LHCN-M2 (cell line): ENCODE results near the gene GAL3ST2. TPM values are rescaled to one million over a fixed set of nuclear protein-coding genes. Genes with fewer than 3 reads are reported as not detected.
"Not testable (repeated sequence)": the region's sequence is repeated elsewhere in the genome, so short reads cannot be mapped to it uniquely, and the experiment has no call there.

Experiments
- DNase-seq: peaks from one replicate; pipeline ENCODE4 v3.0.0-alpha.2; 2012; ENCODE audit warnings: low read depth
- total RNA-seq: library from RNA; depleted of rRNA; stranded (reverse); fragments of >200 nt; gene quantifications from 2 replicates; pipeline ENCODE4 v1.2.3, GENCODE V29; 2014

The GAL3ST2 gene
- total RNA-seq, 1 experiment from 2014 or later = not detected

GRCh38 chr2:241768251-241768711 is 8.3 kb upstream of the GAL3ST2 start:
- no peak for DNase-seq

- DNase-seq = no peak
Measured at GRCh38 chr2:241768850-241769249, 7.8 kb upstream of the GAL3ST2 start.

- no peak for DNase-seq
Measured at GRCh38 chr2:241769819-241770184, 6.8 kb upstream of the GAL3ST2 start.

- no peak for DNase-seq
Measured at GRCh38 chr2:241770185-241770935, 6.3 kb upstream of the GAL3ST2 start.

GRCh38 chr2:241770936-241771285 is 5.7 kb upstream of the GAL3ST2 start:
- DNase-seq = no peak

- no peak for DNase-seq
Measured at GRCh38 chr2:241771286-241772062, 5.1 kb upstream of the GAL3ST2 start.

GRCh38 chr2:241772063-241772499 is 4.5 kb upstream of the GAL3ST2 start:
- no peak for DNase-seq

DNA sequence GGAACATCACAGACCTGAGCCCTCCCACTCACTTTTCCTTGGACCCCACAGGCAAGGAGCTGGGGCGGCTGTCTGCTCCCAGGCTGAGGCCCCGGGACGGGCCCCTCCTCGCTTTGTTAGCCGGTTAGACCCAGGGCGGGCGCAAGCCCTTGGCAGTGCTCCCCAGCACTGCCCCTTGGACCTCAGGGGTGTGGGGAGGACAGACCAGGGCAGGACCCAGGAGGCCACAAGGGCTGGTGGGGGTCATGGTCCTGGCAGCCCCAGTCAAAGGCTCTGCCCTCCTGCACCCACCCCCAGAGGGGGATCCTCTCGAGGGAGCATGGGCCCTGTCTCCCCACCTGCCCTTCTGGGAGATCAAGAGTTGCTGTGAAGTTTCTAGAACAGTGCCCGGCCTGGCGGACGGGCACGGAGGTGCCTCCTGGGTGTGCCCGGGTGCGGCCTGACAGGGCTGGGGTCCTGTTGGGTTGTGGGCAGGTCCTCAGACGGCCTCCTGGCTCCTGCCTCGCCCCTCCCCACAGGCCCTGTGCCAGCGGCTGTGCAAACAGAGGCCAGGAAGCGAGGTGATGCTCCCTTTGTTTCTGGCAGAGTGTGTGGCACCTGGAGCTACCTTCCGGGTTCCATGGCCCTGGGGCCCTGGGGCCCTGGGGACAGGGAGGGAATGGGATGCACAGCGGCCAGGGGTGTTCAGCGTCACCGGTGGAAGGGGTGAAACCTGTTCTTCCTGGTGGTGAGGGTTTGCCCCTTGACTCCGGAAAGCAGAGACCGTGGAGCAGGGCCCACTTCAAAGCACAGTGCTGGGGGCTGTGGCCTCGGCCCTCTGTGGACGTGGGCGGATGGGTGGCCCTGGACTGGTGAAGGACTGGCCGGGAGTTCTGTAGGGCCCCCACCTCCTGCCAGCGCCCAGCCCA is 2.9 kb upstream of the GAL3ST2 start:
- no peak for DNase-seq

- peak; percentile 79 for DNase-seq
Measured at GRCh38 chr2:241774419-241775222, 2.0 kb upstream of the GAL3ST2 start.

GRCh38 chr2:241775223-241776177 is 1.1 kb upstream of the GAL3ST2 start:
- no peak for DNase-seq

DNA sequence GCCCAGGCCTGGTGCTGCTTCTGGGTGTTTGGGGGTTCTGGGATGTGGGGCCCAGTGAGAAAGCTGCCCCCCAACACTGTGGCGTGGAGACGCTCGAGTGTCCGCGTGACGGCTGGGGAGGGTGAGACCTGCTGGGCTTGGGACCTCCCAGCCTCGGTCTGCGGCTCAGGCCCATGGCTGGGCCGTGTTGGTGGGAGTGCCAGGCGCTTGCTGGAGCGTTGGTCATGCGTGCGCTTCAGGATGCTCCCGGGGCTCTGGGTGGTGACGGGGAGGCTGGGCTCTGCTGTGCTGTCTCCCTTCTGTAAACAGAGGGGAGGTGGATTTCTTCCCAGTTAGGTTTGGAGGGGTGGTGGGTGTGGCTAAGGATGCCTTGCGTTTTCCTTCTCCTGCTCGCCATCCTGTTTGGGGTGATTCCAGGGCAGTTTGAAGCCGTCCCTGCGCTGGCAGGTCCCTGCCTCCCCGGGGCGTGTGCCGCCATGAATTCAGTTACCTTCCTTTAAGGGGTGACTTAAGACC is 606 bp downstream of the GAL3ST2 start:
- no peak for DNase-seq

DNA sequence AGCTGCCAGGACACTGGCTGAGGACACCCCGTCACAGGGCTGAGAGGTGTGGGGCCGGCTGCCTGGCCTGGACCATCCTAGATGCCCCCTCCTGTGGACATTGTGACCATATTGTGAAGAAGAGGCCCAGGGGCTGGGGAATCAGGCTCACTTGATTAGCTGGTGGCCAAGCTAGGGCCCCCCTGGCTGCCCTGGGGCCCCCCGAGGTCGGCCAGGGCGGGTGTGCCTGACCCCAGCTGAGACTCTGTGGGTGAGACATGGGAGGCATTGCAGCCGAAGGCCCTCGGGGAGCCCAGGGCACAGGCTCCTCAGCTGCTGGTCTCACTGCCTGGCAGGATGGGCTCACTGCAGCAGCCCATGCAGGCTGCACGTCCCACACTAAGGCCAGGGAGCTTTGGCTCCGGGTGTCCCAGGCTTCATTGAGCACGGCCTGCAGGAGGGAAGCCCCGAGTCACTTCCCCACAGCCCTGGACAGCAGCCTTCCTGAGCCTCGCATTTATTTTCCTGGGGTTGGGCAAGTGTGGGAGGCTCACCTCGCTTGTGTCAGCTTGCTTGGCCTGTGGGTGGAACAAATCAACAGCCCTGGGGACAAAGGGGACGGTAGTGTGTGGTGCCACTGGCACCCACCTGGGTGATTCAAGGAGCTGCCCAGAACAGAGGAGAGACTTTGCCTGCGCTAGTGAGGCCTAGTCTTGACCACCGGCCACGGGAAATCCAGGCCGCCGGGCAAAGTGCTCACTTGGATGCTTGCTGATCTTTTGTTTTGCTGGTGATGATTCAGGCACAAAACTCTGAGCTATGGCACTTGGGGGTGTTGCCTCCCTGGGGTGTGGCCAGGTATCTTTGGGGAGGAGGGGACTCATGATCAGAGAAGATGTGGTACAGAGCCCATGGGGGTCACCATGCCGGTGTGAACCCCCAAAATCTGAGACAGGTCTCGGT is 1.3 kb downstream of the GAL3ST2 start:
- no peak for DNase-seq

- DNase-seq = no peak
Measured at GRCh38 chr2:241780939-241781569, 4.4 kb downstream of the GAL3ST2 start.

DNA sequence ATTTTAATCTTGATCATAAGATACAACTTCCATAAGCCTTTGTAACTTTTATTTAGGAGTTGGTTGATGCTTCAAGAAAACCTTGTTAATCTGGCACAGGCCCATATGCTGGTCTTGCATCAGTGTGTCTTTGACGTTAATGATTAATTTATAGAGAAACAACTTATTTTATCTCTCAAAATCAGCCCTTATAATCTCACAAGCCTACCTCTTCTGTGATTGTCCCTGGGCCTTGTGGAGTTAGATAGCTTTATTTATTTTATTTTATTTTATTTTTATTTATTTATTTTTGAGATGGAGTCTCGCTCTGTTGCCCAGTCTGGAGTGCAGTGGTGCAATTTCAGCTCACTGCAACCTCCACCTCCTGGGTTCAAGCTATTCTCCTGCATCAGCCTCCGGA is 5.4 kb downstream of the GAL3ST2 start:
- DNase-seq = not testable (repeated sequence)

DNA sequence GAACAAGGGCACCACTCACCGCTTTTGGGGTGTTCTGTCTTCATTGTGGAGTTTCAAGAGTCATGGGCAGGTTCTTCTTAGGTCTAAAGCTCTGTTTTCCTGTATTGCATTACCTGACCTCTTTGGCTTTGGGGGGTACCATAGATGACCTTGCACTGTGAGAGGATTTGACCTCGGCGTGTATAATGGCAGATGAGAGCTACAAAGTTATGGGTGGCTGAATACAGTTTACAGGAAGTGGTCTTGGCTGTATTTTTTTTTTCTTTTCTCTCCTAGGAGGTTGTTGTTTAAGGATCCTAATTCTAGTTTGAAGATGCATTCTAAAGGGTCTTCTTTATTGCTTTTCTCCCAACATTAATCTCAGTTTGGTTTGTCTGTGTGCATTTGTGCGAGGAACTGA is 11.5 kb downstream of the GAL3ST2 start:
- no peak for DNase-seq

- DNase-seq = no peak
Measured at GRCh38 chr2:241788572-241788971, 11.9 kb downstream of the GAL3ST2 start.

- DNase-seq = not testable (repeated sequence)
Measured at GRCh38 chr2:241791385-241791784, 14.8 kb downstream of the GAL3ST2 start.

- no peak for DNase-seq
Measured at GRCh38 chr2:241793385-241793784, 16.8 kb downstream of the GAL3ST2 start.
